SU-DHL-6 (cell line): ENCODE data around the gene MAPK10.

Experiments used
- H2AFZ ChIP-seq: fragments of 200-600 bp; sonication (generic); 2 replicates; pipeline ENCODE4 v1.6.1; 2014; ENCODE audit warnings: low read depth, mild to moderate bottlenecking, moderate library complexity, mixed read lengths, antibody characterized with exemption, low read length; ENCODE audit not compliant: severe bottlenecking
- H3F3A ChIP-seq: fragments of 200-600 bp; shearing (Covaris generic); 2 replicates; pipeline ENCODE4 v1.6.0; 2016; ENCODE audit warnings: antibody characterized with exemption, mild to moderate bottlenecking; ENCODE audit not compliant: insufficient read depth
- H3K27ac ChIP-seq: fragments of 200-600 bp; sonication (generic); 2 replicates; pipeline ENCODE4 v1.5.1; 2016; ENCODE audit warnings: low read depth, mild to moderate bottlenecking, low read length, moderate library complexity, mixed read lengths
- H3K27me3 ChIP-seq: fragments of 200-600 bp; sonication (generic), shearing (Covaris generic); 2 replicates; pipeline ENCODE4 v1.6.0; 2014; ENCODE audit warnings: mild to moderate bottlenecking, low read length
- H3K36me3 ChIP-seq: fragments of 200-600 bp; sonication (generic); 2 replicates; pipeline ENCODE4 v1.6.1; 2014; ENCODE audit warnings: mild to moderate bottlenecking, low read length, mixed read lengths
- H3K4me2 ChIP-seq: fragments of 300-600, 200-600 bp; shearing (Covaris generic), sonication (generic); 2 replicates; pipeline ENCODE4 v1.6.0; 2014; ENCODE audit warnings: low read length, low read depth, mild to moderate bottlenecking; ENCODE audit not compliant: poor library complexity, severe bottlenecking
- H3K4me3 ChIP-seq: fragments of 200-600 bp; sonication (generic); 2 replicates; pipeline ENCODE4 v1.5.1; 2014; ENCODE audit warnings: antibody characterized with exemption, low read length, mild to moderate bottlenecking, mixed read lengths; ENCODE audit not compliant: insufficient read depth, poor library complexity, severe bottlenecking
- H3K79me2 ChIP-seq: fragments of 200-600 bp; sonication (generic); 2 replicates; pipeline ENCODE4 v1.6.1; 2014; ENCODE audit warnings: mild to moderate bottlenecking, low read length, moderate library complexity; ENCODE audit not compliant: insufficient read depth
- H3K9ac ChIP-seq: fragments of 200-600 bp; sonication (generic); 2 replicates; pipeline ENCODE4 v1.7.0; 2014; ENCODE audit warnings: mild to moderate bottlenecking, low read length
- H3K9me2 ChIP-seq: fragments of 200-600 bp; sonication (generic); replicated peaks from 2 replicates; pipeline ENCODE4 v1.6.1; 2014; ENCODE audit warnings: low read length; ENCODE audit not compliant: insufficient read depth
- H3K9me3 ChIP-seq: fragments of 200-600 bp; sonication (generic); 2 replicates; pipeline ENCODE4 v1.6.1; 2014; ENCODE audit warnings: low read length, mixed read lengths; ENCODE audit not compliant: insufficient read depth
- H4K20me1 ChIP-seq: fragments of 200-600 bp; sonication (generic); 2 replicates; pipeline ENCODE4 v1.6.1; 2014; ENCODE audit warnings: low read depth, mild to moderate bottlenecking, antibody characterized with exemption, low read length, moderate library complexity, mixed read lengths
- EZH2phosphoT487 ChIP-seq: fragments of 200-600 bp; sonication (generic), shearing (Covaris generic); conservative IDR thresholded peaks from 2 replicates; pipeline ENCODE4 v1.6.1; 2018; ENCODE audit warnings: mild to moderate bottlenecking, antibody characterized with exemption, low read length, moderate library complexity, mixed read lengths
- TF ChIP-seq, protein P1 (sequence below): fragments of 200-600 bp; sonication (generic); IDR thresholded peaks from one replicate; pipeline ENCODE4 v1.5.1; 2017; ENCODE audit warnings: antibody characterized with exemption, mild to moderate bottlenecking, low read length, moderate library complexity; ENCODE audit not compliant: insufficient read depth, poor library complexity, severe bottlenecking

The MAPK10 gene

DNA sequence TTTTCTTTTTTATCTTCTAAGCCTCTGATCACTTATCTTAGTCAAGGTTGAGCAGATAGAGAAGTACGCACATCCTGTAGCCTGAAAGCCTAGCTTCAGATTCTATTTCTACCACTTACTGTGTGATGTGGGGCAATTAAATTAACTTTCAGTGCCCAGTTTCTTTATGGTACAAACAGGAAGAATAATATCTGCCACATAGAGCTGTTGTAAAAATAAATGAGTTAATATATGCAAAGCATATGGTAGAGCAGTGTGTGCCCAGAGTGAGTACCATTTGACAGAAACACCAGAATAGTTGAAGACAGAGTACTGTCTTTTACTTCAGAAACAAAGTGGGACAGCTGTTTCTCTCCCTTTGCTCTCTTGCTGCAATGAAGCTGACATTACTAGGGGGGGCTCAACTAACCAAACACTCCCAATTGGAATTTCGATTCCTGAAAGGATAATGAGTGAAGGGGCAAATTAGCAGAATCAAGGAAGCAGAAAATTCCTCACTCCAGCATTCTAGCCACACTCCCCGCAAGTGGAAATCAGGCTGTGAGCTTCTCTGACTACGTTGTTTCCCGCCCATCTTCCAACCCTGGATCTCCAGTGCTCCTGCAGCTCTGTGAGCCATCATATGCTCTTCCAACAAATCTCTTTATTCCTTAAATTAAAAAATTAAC, 80.4 kb downstream of the MAPK10 start:
- no peaks in the 10 kb centered on the region for H3K79me2 ChIP-seq

DNA sequence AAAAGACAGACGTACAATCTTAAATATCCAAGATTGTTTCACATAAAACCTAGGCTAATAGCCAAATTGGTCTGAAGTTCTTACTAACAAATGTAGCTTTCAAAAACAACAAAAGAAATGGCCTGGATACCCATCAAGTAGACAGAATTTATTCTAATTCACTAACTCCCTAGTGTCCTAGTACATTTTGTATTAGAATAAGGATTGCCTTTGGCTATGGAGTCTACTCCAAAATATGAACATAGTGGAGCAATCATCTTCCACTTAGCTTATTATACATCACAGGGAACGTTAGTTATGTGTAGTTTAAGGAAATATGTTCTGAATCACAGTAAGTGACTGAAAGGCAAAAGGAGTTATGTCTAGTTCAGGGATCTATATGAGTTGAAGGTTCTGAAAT, 81.7 kb downstream of the MAPK10 start:
- H3K4me3 ChIP-seq, result no peak overlapping the region
- H3K9ac ChIP-seq, result peak overlapping the region; percentile 33; the same call in 1 of the 2 replicates
- H3K79me2 ChIP-seq, result no peaks in the 10 kb centered on the region; the same call in 1 of the 2 replicates
- no peak overlapping the region for H2AFZ ChIP-seq
- peak overlapping the region; percentile 98 for H3K27ac ChIP-seq
- H4K20me1 ChIP-seq, result no peaks in the 10 kb centered on the region
- no peaks in the 10 kb centered on the region for H3K36me3 ChIP-seq
- TF ChIP-seq EZH2phosphoT487, result no peak
- TF ChIP-seq, protein P1, sequence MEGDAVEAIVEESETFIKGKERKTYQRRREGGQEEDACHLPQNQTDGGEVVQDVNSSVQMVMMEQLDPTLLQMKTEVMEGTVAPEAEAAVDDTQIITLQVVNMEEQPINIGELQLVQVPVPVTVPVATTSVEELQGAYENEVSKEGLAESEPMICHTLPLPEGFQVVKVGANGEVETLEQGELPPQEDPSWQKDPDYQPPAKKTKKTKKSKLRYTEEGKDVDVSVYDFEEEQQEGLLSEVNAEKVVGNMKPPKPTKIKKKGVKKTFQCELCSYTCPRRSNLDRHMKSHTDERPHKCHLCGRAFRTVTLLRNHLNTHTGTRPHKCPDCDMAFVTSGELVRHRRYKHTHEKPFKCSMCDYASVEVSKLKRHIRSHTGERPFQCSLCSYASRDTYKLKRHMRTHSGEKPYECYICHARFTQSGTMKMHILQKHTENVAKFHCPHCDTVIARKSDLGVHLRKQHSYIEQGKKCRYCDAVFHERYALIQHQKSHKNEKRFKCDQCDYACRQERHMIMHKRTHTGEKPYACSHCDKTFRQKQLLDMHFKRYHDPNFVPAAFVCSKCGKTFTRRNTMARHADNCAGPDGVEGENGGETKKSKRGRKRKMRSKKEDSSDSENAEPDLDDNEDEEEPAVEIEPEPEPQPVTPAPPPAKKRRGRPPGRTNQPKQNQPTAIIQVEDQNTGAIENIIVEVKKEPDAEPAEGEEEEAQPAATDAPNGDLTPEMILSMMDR, result no peak
- H3K27me3 ChIP-seq, result no peaks in the 10 kb centered on the region
- H3F3A ChIP-seq, result peaks cover 35% of the 10 kb centered on the region
- H3K9me3 ChIP-seq, result no peaks in the 10 kb centered on the region
- H3K9me2 ChIP-seq, result no peaks in the 10 kb centered on the region
- H3K4me2 ChIP-seq, result peak overlapping the region; percentile 62

More for the DNA sequence above, 80.4 kb downstream of the MAPK10 start:
- Histone ChIP-seq H3K27ac (peak overlapping the region; percentile 98), H3K9me2 (no peaks in the 10 kb centered on the region), H3K9me3 (no peaks in the 10 kb centered on the region), H3F3A (peaks cover 29% of the 10 kb centered on the region), H3K27me3 (no peaks in the 10 kb centered on the region), H4K20me1 (no peaks in the 10 kb centered on the region), H3K4me2 (peak overlapping the region; percentile 62), H3K4me3 (peak overlapping the region; percentile 42), H2AFZ (no peak overlapping the region), H3K9ac (peak overlapping the region; percentile 53), H3K36me3 (no peaks in the 10 kb centered on the region)
- TF ChIP-seq, protein P1, result no peak
- TF ChIP-seq EZH2phosphoT487, result no peak

DNA sequence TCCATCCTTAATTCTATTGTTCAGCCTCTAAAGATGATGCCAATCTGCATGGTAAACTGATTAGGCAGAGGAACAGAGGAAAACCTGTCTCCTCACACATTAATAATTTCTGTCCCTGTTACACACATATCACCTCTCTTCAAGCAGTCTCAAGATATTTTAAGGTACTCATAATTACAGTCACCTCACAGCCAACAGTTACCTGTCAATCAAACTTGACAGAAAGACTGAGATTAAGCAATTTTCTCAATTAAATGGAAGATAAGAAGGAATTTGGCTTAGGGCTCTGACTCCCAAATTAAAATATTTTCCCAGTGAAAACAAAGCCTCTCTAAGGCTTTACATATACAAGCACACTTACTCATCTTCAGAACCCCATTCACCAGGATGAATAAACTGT, 85.2 kb downstream of the MAPK10 start:
- Histone ChIP-seq H3K4me2 (peak overlapping the region; percentile 62), H4K20me1 (no peaks in the 10 kb centered on the region)

More for the DNA sequence above, 85.2 kb downstream of the MAPK10 start:
- no peaks in the 10 kb centered on the region for H3K9me3 ChIP-seq
- no peaks in the 10 kb centered on the region for H3K36me3 ChIP-seq
- H3K27ac ChIP-seq, result peak overlapping the region; percentile 98
- TF ChIP-seq EZH2phosphoT487, result no peak
- TF ChIP-seq, protein P1, result no peak
- H2AFZ ChIP-seq, result no peak overlapping the region
- H3F3A ChIP-seq, result peaks cover 37% of the 10 kb centered on the region
- no peaks in the 10 kb centered on the region for H3K27me3 ChIP-seq
- H3K79me2 ChIP-seq, result no peaks in the 10 kb centered on the region; the same call in 1 of the 2 replicates
- no peak overlapping the region for H3K4me3 ChIP-seq
- H3K9me2 ChIP-seq, result no peaks in the 10 kb centered on the region
- peak overlapping the region; percentile 33 for H3K9ac ChIP-seq
